ENCODE results near the gene RALB. TPM values are rescaled to one million over a fixed set of nuclear protein-coding genes. Genes with fewer than 3 reads are reported as not detected.

RALB gene
- total RNA-seq, 4 donors from 2014 or later, result 22.4 to 42.8 (median 34.9) TPM

DNA sequence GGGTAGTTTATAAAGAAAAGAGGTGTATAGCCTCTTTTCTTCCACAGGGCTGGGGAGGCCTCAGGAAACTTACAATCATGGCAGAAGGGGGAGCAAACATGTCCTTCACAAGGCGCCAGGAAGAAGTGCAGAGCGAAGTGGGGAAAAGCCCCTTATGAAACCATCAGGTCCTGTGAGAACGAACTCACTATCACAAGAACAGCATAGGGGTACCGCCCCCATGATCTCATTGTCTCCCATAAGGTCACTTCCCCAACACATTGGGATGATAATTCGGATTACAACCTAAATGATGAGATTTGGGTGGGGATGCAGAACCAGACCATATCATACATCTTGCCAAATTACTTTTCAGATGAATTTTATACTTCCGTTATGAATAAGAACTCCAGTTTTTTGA, 32.4 kb downstream of the RALB start:
- no peak for DNase-seq (ENCODE audit: low spot score in 2 of 2)
- no peak for TF ChIP-seq POLR2A (IDR thresholded peaks at IDR 0.05)
- TF ChIP-seq, protein P1, sequence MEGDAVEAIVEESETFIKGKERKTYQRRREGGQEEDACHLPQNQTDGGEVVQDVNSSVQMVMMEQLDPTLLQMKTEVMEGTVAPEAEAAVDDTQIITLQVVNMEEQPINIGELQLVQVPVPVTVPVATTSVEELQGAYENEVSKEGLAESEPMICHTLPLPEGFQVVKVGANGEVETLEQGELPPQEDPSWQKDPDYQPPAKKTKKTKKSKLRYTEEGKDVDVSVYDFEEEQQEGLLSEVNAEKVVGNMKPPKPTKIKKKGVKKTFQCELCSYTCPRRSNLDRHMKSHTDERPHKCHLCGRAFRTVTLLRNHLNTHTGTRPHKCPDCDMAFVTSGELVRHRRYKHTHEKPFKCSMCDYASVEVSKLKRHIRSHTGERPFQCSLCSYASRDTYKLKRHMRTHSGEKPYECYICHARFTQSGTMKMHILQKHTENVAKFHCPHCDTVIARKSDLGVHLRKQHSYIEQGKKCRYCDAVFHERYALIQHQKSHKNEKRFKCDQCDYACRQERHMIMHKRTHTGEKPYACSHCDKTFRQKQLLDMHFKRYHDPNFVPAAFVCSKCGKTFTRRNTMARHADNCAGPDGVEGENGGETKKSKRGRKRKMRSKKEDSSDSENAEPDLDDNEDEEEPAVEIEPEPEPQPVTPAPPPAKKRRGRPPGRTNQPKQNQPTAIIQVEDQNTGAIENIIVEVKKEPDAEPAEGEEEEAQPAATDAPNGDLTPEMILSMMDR (IDR thresholded peaks at IDR 0.05), result no peak
- H3K4me3 ChIP-seq (ENCODE audit: low read depth, poor library complexity, severe bottlenecking), result no peak overlapping the region
- intact Hi-C loops (cut with DNase I; ENCODE audit: low total_unique reads), result no loop called here
- 96 to 97% methylated on average over 6 of the region's 6 CpGs for WGBS, 2 donors

DNA sequence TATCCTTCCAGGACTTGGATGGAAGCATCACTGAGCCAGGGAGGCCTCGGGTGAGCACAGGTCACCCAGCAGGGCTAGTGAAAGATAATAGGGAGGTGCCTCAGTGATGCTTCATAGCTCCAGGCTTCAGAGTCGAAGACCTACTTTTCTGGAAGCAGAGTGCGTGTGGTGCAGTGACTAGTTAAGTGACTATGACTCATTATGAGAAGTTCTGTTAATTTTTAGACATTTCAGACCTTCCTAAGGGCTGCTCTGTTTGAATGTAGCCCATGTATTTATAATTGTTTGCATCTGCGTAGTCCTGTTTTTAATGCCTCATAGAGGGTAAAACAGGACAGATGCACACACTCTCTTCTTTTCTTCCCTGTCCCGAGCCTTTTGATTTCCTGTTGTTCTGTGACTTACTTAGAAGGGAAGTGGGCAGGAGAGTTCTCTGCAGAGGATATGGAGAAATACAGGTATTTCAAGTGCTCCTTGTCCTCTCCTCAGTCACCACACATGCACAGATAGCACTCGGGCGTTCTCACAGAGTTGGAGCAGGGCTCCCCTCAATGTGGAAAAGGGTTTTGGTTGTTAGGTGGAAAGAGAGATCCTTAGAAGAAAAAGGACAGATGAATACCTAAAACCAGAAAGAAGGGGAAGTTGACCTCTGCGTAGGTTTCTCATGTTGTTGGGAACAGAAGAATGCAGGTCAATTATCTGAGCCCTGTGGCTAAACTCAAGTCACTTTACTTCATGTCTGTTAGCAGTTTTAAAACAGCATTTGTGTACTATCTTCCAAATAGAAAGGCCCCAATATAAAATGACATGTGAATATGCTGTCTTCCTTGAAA, 34.7 kb downstream of the RALB start:
- no peak for DNase-seq (ENCODE audit: low spot score in 2 of 2)
- intact Hi-C loops (cut with DNase I; ENCODE audit: low total_unique reads), result no loop called here
- WGBS, 2 donors, result 54 to 63% methylated on average over 8 of the region's 8 CpGs

GRCh38 chr2:120288016-120288373, 35.3 kb downstream of the RALB start:
- 97 to 98% methylated on average over 1 of the region's 1 CpG for WGBS, 2 donors
- intact Hi-C loops (cut with DNase I; ENCODE audit: low total_unique reads), result no loop called here
- TF ChIP-seq, protein P1 (IDR thresholded peaks at IDR 0.05), result no peak
- no peak for TF ChIP-seq POLR2A (IDR thresholded peaks at IDR 0.05)

More for the DNA sequence above, 34.7 kb downstream of the RALB start:
- H3K4me3 ChIP-seq (ENCODE audit: low read depth, poor library complexity, severe bottlenecking), result no peak overlapping the region
- TF ChIP-seq, protein P1 (IDR thresholded peaks at IDR 0.05), result no peak
- TF ChIP-seq POLR2A (IDR thresholded peaks at IDR 0.05), result no peak

DNA sequence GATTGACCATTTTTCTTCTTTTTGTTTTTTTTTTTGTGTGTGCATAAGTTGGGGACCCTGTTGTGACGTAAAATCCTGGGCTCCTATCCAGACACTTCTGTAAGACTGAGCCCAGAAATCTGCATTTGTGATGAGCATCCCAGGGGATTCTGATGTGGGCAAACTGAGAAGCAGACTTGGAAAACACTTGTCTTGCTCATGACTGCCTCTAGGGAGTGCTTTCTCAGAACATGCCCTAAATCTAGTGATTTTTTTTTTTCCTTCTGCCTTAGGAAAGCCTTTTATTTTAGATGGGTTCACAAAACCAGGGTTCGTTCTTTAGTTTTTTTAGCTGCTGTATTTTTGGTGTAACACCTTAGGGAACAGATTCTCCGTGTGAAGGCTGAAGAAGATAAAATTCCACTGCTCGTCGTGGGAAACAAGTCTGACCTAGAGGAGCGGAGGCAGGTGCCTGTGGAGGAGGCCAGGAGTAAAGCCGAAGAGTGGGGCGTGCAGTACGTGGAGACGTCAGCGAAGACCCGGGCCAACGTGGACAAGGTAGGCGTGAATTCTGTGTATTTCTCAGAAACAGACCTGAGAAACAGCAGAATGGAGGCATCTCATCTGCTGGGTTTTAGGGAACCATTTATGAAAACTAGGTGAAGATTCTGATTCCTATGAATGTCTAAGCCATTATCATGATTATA, 36.7 kb downstream of the RALB start:
- intact Hi-C loops (cut with DNase I; ENCODE audit: low total_unique reads), result no loop called here
- TF ChIP-seq POLR2A (IDR thresholded peaks at IDR 0.05), result no peak
- TF ChIP-seq, protein P1 (IDR thresholded peaks at IDR 0.05), result no peak
- WGBS, 2 donors, result 96% methylated on average over 14 of the region's 14 CpGs
- H3K4me3 ChIP-seq (ENCODE audit: low read depth, poor library complexity, severe bottlenecking), result no peak overlapping the region
- DNase-seq (ENCODE audit: low spot score in 2 of 2), result no peak

More at GRCh38 chr2:120288016-120288373, 35.3 kb downstream of the RALB start:
- DNase-seq (ENCODE audit: low spot score in 2 of 2), result no peak
- no peak overlapping the region for H3K4me3 ChIP-seq (ENCODE audit: low read depth, poor library complexity, severe bottlenecking)

DNA sequence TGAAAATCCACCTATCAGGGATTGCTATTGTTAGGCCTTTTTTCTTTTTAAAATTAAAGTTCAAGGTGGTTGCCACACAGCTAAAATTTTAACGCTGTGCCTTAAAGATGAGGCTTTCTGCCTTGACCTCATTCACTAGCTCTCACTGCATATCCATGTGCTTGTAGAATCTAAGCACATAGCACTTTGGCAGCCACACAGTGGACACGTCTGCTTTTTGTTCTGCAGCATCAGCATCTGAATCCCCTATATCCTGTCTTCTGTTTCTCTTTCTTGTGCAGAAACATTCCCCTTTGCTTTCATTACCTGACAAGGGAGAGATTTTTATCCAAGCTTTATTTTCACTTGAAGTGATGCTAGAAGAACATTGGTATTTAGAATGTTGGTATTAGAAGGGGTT, 38.1 kb downstream of the RALB start:
- WGBS, 2 donors, result 67 to 72% methylated on average over 2 of the region's 2 CpGs
- no peak for TF ChIP-seq POLR2A (IDR thresholded peaks at IDR 0.05)
- TF ChIP-seq, protein P1 (IDR thresholded peaks at IDR 0.05), result no peak
- no peak overlapping the region for H3K4me3 ChIP-seq (ENCODE audit: low read depth, poor library complexity, severe bottlenecking)
- no peak for DNase-seq (ENCODE audit: low spot score in 2 of 2)
- intact Hi-C loops (cut with DNase I; ENCODE audit: low total_unique reads), result no loop called here

Measured in lower leg skin (tissue), 4 donors.